GM18507 (cell line): Measurements from ENCODE around the gene SNAP29.
"Not testable (repeated sequence)": the region's sequence is repeated elsewhere in the genome, so short reads cannot be mapped to it uniquely, and the experiment has no call there.

Source experiments
- DNase-seq: peaks from one replicate; pipeline ENCODE4 v3.0.0; 2011; ENCODE audit warnings: low read depth; ENCODE audit not compliant: insufficient read length; ENCODE audit errors: extremely low spot score
- FAIRE-seq: peaks from 2 replicates; lab custom pipeline; 2011; peaks lifted over from hg19 to GRCh38; lab: Jason Lieb, UNC

SNAP29 gene

GRCh38 chr22:20858615-20859416 lies at the start of gene SNAP29, which contains the start of gene PI4KA:
TSS of gene SNAP29 (plus strand) at chr22:20859007. CDS start at chr22:20859111, 104 bp downstream.
TSS of gene PI4KA (minus strand) at chr22:20858811. CDS start at chr22:20858725, 86 bp downstream.
- DNase-seq, result peak; percentile 99
- peak; percentile 91 for FAIRE-seq

DNA sequence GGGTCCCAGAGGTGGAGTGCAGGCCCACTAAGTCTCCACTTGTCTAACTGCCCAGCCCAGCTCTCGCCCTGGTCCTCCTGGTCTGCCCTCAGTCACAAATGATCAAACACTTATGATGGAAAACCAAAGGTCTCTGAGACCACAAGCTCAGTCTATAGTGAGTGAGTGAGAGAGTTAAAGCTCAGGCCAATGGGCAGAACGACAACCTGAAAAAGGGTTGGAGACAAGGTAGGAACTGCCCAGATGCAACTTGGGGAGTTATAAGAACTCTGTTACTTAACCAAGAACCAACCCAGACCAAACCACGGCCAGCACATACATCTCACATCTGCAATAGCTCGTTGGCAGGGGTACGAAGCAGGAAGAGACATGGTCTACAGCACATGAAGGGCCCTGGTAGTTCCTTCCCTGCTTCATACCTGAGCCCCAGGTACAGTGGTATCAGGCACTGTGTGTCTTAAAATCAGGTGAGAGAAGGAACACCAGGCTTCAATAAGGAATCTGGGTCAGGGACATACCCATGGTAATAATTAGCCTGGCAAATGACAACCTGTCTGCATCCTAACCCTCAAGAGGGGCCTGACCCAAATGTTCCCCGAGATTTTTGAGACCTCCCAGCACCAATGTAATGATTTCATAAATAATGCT lies 49.1 kb upstream of the SNAP29 start:
- FAIRE-seq (no peak), DNase-seq (no peak)

DNA sequence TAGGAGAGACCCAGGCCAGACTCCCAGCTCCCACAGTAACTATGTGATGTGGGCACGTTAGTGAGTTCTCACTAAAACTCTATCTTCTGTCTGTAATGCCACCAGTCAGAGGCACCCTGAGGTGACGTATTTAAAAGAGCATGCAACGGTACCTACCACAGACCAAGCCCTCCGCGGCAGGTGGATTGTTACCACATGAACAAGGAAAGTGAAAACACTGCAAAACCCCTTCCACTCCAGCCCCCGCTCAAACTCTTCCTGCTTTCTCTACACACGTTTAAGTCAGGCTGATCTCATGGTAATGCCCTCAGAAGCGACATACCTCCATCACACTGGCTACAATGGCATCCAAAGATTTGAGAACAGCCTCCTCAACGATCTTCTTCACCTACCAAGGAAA lies 48.2 kb upstream of the SNAP29 start:
- FAIRE-seq, result no peak
- no peak for DNase-seq

DNA sequence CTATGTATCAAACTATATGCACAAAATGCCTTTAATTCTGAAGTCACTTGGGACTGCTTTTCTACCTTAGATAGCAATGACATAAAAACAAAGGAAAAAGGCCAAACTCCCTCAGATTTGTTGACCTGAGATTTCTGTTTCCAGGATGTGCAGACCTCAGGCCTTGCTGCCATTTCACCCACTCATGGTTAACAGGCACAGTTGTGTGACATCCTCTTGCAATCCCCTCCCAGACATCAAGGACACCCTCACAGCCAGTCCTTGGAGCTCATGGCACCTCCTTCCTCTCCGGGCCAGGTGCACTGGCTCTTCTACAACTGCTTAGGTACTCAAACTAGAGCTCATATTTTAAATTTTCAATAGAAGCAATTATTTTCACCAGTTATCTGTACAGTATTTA lies 47.6 kb upstream of the SNAP29 start:
- DNase-seq, result no peak
- FAIRE-seq, result no peak

- no peak for FAIRE-seq
- DNase-seq, result no peak
These were observed 46.7 kb upstream of the SNAP29 start for GRCh38 chr22:20811971-20812660.

DNA sequence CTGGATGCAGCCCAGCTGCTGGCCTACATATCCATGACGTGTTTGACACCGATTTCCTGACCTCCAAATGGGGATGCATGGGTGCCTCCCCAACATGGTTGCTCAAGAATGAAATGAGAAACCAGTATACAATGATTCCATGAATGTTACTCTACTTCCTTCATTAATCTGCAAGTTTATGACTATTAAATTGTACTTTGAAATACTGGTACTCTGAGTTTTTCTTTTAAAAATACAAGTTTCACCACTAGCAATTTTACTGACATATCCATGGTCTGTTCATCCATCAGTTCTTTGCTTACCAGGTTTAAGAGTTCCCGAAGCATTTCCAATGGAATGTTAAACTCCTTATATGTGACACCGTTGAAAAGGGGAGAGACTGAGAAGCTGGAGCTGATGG lies 45.8 kb upstream of the SNAP29 start:
- DNase-seq, result no peak
- FAIRE-seq, result no peak

DNA sequence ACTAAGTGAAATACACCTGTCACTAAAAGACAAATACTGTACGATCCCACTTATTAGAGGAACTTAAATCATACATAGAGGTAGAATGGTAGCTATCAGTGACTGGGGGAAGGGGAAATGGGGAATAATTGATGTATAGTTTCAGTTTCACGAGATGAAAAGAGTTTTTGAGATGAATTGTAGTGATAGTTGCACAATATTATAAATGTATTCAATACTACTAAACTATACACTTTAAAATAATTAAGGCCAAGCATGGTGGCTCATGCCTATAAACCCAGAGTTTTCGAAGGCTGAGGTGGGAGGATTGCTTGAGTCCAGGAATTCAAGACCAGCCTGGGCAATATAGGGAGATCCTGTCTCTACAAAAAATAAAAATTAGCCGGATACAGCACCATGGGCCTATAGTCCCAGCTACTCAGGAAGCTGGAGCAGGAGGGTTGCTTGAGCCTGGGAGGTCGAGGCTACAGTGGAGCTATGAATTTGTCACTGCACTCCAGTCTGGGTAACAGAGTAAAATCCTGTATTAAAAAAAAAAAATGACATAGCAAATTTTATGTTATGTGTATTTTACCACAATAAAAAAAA lies 44.5 kb upstream of the SNAP29 start:
- no peak for DNase-seq
- no peak for FAIRE-seq

DNA sequence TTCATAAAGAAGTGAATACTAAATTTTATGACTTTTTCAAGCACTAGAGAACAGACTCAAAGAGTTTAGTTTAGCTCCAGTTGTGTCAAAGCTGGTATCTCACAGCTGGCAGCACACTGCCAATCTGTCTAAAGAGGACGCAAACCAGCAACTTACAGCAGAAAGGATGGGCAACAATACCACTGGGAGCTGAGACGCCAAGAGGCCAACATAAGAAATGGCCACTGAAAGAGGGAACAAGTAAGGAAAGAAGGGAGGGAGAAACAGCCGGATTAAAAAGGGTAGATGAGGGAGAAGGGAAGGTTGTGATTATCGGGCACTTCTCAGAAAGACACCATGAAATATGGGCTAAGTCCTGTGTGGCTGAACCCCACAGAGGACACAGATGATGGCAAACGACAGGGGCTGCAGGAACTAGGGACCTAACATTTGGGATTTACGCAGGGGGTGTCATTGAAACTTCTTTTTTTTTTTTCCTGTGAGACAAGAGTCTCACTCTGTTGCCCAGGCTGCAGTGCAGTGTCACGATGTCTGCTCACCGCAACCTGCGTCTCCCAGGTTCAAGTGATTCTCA lies 43.2 kb upstream of the SNAP29 start:
- no peak for FAIRE-seq

DNA sequence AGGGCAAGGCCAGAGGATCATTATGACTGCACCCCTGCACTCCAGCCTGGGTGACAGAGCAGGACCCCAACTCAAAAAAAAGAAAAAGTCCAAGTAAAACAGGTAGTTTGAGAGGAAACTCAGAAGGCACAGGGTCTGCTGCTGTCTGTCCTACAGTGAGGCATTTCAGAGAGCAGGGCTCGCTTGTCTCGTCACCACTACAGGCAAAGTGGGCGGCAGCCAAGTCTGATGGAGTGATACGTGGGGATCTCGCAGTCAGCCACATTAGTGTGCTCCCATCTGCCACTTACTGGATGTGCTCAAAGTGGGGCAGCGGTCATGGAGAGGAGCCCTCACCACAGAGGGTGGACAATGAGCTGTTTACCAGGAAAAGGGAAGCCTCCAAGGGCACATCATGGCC lies 42.2 kb upstream of the SNAP29 start:
- DNase-seq (no peak), FAIRE-seq (no peak)

More for the DNA sequence above, 43.2 kb upstream of the SNAP29 start:
- no peak for DNase-seq

- no peak for FAIRE-seq
- no peak for DNase-seq
These were observed 40.3 kb upstream of the SNAP29 start for GRCh38 chr22:20818471-20818870.

DNA sequence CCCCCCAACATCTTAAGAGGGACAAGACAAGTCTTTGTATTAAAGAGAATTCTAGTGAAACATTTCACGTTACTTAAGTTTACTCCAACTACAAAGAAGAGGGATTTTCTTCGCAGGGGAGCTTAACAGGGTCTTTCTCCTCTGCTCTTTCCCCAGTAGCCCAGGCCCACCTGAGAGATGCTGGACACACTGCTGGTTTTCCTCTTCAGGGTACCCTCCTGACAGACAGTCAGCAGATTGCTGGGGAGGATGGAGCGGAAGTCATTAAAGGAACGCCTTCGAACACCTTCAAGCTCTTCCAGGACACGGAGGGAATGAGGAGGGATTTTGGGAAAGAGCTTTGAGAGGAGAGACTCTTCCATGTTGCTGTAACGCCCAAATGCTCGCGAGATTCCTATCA lies 39.3 kb upstream of the SNAP29 start:
- DNase-seq (no peak), FAIRE-seq (no peak)

GRCh38 chr22:20821717-20822239 lies 37.0 kb upstream of the SNAP29 start:
- not testable (repeated sequence) for FAIRE-seq, DNase-seq

DNA sequence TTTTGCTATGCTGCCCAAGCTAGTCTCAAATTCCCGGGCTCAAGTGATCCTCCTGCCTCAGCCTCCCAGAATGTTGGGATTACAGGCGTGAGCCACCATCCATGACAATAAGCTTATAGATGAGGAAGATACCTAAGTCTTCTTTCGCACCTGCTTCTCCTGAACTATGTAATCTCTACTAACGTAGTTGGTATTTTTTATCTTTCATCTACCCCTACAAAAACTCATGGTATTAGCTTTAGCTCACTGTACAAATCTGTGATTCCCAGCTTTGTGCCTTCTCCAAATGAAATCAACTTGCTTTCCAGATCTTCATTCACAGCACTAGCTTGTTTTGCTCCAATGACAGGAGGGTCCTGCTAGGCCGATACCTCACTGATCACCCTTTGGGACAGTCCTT lies 36.6 kb upstream of the SNAP29 start:
- FAIRE-seq (no peak), DNase-seq (no peak)

DNA sequence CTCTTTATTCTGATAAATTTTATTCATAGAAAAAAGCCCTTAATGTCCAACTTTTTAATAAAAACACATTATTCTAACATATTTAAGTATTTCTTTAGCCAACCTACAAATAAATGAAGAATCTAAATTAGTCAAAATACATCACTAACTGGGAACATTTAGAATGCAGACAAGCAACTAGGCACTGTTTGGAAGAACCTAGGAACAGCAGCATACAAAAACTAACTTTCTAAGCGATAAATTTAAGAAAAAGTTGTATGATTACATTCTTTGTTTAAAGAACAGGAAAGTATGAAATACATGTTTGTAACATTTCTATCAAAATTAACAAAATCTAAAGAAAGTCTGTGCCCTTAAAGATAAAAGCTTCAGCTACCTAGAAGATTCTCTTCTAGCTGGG lies 35.5 kb upstream of the SNAP29 start:
- DNase-seq (no peak), FAIRE-seq (no peak)

DNA sequence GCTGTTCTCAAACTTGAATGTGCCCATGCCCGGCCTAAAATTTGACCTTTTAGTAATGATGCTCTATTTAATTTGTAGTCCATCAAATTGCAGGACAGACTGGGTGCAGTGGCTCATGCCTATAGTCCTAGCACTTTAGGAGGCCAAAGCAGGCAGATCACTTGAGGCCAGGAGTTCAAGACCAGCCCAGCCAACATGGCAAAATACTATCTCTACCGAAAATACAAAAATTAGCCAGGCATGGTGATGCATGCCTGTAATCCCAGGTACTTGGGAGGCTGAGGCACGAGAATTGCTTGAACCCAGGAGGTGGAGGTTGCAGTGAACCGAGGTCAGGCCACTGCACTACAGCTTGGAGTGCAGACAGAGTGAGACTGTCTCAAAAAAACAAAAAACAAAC lies 33.6 kb upstream of the SNAP29 start:
- DNase-seq, FAIRE-seq: not testable (repeated sequence)

DNA sequence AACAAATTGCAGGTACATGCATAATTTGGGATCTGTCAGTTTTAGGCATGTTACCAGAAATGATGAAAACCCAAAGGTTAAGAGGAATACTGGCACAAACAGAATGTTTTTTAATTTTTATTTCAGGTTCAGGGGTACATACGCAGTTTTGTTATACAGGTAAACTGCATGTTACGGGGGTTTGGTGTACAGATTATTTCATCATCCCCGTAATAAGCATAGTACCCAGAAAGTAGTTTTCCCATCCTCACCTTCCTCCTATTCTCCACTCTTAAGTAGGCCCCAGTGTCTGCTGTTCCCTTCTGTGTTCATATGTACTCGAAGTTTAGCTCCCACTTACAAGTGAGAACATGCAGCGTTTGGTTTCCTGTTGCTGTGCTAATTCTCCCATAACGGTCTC lies 33.2 kb upstream of the SNAP29 start:
- no peak for FAIRE-seq

DNA sequence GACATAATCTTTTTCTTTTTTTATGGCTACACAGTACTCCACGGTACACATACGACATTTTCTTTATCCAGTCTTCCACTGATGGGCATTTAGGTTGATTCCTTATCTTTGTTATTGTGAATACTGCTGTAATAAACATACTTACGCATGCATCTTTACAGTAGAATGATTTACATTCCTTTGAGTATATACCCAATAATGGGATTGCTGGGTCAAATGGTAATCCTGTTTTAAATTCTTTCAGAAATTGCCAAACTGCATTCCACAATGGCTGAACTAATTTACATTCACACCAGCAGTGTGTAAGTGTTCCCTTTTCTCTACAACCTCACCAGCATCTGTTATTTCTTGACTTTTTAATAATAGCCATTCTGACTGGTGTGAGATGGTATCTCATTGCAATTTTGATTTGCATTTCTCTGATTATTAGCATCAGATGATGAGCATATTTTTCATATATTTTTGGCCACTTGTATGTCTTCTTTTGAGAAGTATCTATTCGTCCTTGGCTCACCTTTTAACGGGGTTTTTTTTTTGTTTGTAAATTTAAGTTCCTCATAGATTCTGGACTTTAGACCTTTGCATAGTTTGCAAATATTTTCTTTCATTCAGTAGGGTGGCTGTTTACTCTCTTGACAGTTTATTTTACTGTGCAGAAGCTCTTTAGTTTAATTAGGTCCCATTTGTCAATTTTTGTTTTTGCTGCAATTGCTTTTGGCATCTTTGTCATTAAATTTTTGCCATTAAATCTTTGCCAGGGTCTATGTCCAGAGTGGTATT lies 32.2 kb upstream of the SNAP29 start:
- not testable (repeated sequence) for FAIRE-seq, DNase-seq

More for the DNA sequence above, 33.2 kb upstream of the SNAP29 start:
- no peak for DNase-seq

DNA sequence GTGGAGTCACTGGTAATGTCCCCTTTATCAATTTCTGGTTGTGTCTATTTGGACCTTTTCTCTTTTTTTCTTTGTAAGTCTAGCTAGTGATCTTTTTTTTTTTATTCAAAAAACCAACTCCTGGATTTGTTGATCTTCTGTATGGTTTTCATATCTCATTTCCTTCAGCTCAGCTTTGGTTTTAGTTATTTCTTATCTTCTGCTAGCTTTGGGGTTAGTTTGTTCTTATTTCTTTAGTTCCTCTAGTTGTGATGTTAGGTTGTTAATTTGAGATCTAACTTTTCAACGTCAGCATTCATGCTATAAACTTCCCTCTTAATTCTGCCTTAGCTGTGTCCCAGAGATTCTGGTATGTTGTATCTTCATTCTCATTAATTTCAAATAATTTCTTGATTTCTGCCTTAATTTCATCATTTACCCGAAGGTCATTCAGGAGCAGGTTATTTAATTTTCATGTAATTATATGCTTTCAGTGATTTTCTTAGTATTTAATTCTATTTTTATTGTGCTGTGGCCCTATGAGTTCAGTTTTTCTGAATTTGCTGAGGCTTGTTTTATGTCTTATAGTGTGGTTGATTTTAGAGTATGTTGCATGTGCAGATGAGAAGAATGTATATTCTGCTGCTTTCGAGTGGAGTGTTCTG lies 29.2 kb upstream of the SNAP29 start:
- FAIRE-seq, result no peak
- DNase-seq, result no peak
